Trophoblast cell (in vitro differentiated cells and primary cell): ENCODE results near the gene NCAM1.

Experiments used
- DNase-seq, 2 donors: peaks; one replicate each; pipeline ENCODE4 v3.0.0-alpha.2; 2016
- H2AFZ ChIP-seq: 2 replicates; pipeline ENCODE4 v1.6.1; 2013; ENCODE audit warnings: low read length, moderate library complexity, mild to moderate bottlenecking; ENCODE audit not compliant: insufficient read depth, poor library complexity
- H2AK5ac ChIP-seq: 2 replicates; pipeline ENCODE4 v1.6.1; 2013; ENCODE audit warnings: mild to moderate bottlenecking, low read length
- H2BK120ac ChIP-seq: 2 replicates; pipeline ENCODE4 v1.6.1; 2013; ENCODE audit warnings: low read length, mild to moderate bottlenecking, moderate library complexity; ENCODE audit not compliant: insufficient read depth, poor library complexity
- H2BK12ac ChIP-seq: 2 replicates; pipeline ENCODE4 v1.6.1; 2013; ENCODE audit warnings: mild to moderate bottlenecking, low read length, moderate library complexity
- H2BK5ac ChIP-seq: 2 replicates; pipeline ENCODE4 v1.6.1; 2013; ENCODE audit warnings: low read length, low read depth, moderate library complexity, mild to moderate bottlenecking; ENCODE audit not compliant: poor library complexity
- H3K14ac ChIP-seq: 2 replicates; pipeline ENCODE4 v1.6.1; 2013; ENCODE audit warnings: mild to moderate bottlenecking, low read length
- H3K18ac ChIP-seq: 2 replicates; pipeline ENCODE4 v1.6.1; 2013; ENCODE audit warnings: mild to moderate bottlenecking, low read length
- H3K23ac ChIP-seq: 2 replicates; pipeline ENCODE4 v1.6.1; 2013; ENCODE audit warnings: low read length
- H3K27ac ChIP-seq: 2 replicates; pipeline ENCODE4 v1.5.1; 2013; ENCODE audit warnings: low read depth, mild to moderate bottlenecking, inconsistent platforms, low read length, moderate library complexity
- H3K27me3 ChIP-seq: 2 replicates; pipeline ENCODE4 v1.6.1; 2013; ENCODE audit warnings: inconsistent platforms, mild to moderate bottlenecking, low read length, moderate library complexity; ENCODE audit not compliant: insufficient read depth
- H3K36me3 ChIP-seq, 2 experiments: 1 replicate in 1 of 2; 2 replicates in 1 of 2; pipeline ENCODE4 v1.6.1; 2013; ENCODE audit warnings: low read length in 2 of 2, mild to moderate bottlenecking in 2 of 2, moderate library complexity in 1 of 2; ENCODE audit not compliant: insufficient read depth in 2 of 2, control insufficient read depth in 1 of 2
- H3K4ac ChIP-seq: 2 replicates; pipeline ENCODE4 v1.6.1; 2013; ENCODE audit warnings: low read depth, mild to moderate bottlenecking, low read length, moderate library complexity
- H3K4me1 ChIP-seq, 2 experiments: 1 replicate in 1 of 2; 2 replicates in 1 of 2; pipeline ENCODE4 v1.6.1; 2013; ENCODE audit warnings: low read length in 2 of 2, mild to moderate bottlenecking in 2 of 2, moderate library complexity in 1 of 2; ENCODE audit not compliant: insufficient read depth in 2 of 2, control insufficient read depth in 1 of 2
- H3K4me2 ChIP-seq: 2 replicates; pipeline ENCODE4 v1.6.1; 2013; ENCODE audit warnings: inconsistent platforms, mild to moderate bottlenecking, low read length, moderate library complexity
- H3K4me3 ChIP-seq: 2 replicates; pipeline ENCODE4 v1.5.1; 2013; ENCODE audit warnings: mild to moderate bottlenecking, low read depth, low read length, inconsistent platforms
- H3K79me1 ChIP-seq: one replicate; pipeline ENCODE4 v1.6.1; 2013; ENCODE audit warnings: low read length
- H3K79me2 ChIP-seq: 2 replicates; pipeline ENCODE4 v1.6.1; 2013; ENCODE audit warnings: low read length, mild to moderate bottlenecking; ENCODE audit not compliant: control insufficient read depth, insufficient read depth, poor library complexity
- H3K9ac ChIP-seq: 2 replicates; pipeline ENCODE4 v1.6.1; 2013; ENCODE audit warnings: mild to moderate bottlenecking, low read length
- H3K9me3 ChIP-seq: 2 replicates; pipeline ENCODE4 v1.6.1; 2013; ENCODE audit warnings: low read depth, mild to moderate bottlenecking, control low read depth, inconsistent platforms, low read length; ENCODE audit not compliant: insufficient read depth
- H4K12ac ChIP-seq: 2 replicates; pipeline ENCODE4 v1.6.1; 2013; ENCODE audit warnings: low read depth, mild to moderate bottlenecking, low read length, moderate library complexity
- H4K8ac ChIP-seq: 2 replicates; pipeline ENCODE4 v1.6.1; 2013; ENCODE audit warnings: low read depth, mild to moderate bottlenecking, low read length, moderate library complexity
- H4K91ac ChIP-seq: one replicate; pipeline ENCODE4 v1.6.1; 2013; ENCODE audit warnings: low read depth, mild to moderate bottlenecking, low read length, moderate library complexity
- WGBS: extraction: QIAGEN DNeasy Blood & Tissue Kit; methylation state at CpG from one replicate; pipeline ENCODE4 v1.1.7; 2013; ENCODE audit warnings: missing lambda C conversion rate; ENCODE audit not compliant: insufficient read length, insufficient coverage; ENCODE audit errors: extremely low coverage; 5-methylcytosine and 5-hydroxymethylcytosine counted together

NCAM1 gene

GRCh38 chr11:112975051-112975450, 13.8 kb downstream of the NCAM1 start:
- Histone ChIP-seq H2BK120ac (no peak overlapping the region), H2BK12ac (no peak overlapping the region), H3K4me1 (no peaks in the 10 kb centered on the region), H3K14ac (no peak overlapping the region), H2AFZ (no peak overlapping the region), H4K12ac (no peak overlapping the region), H3K4ac (no peak overlapping the region), H3K9me3 (no peaks in the 10 kb centered on the region), H3K27ac (no peak overlapping the region), H4K8ac (no peak overlapping the region), H3K79me1 (no peaks in the 10 kb centered on the region), H3K36me3 (no peaks in the 10 kb centered on the region), H2AK5ac (no peak overlapping the region), H3K27me3 (no peaks in the 10 kb centered on the region), H3K23ac (no peak overlapping the region), H3K18ac (no peak overlapping the region), H3K9ac (no peak overlapping the region), H2BK5ac (no peak overlapping the region), H4K91ac (no peak overlapping the region), H3K79me2 (no peaks in the 10 kb centered on the region), H3K4me2 (no peak overlapping the region), H3K4me3 (no peak overlapping the region)
- no peak for DNase-seq
- no CpG with 5 or more reads among the region's 4 CpGs for WGBS

- no peaks in the 10 kb centered on the region for H3K27me3 ChIP-seq
- H3K23ac ChIP-seq: no peak overlapping the region
- H2BK5ac ChIP-seq: no peak overlapping the region
- H2BK12ac ChIP-seq: no peak overlapping the region
- H3K79me1 ChIP-seq: no peaks in the 10 kb centered on the region
- no peak overlapping the region for H3K18ac ChIP-seq
- no peak overlapping the region for H3K9ac ChIP-seq
- no peak overlapping the region for H3K4me3 ChIP-seq
- no peak overlapping the region for H2AFZ ChIP-seq
- H3K9me3 ChIP-seq: no peaks in the 10 kb centered on the region
- H4K12ac ChIP-seq: no peak overlapping the region
- no peak for DNase-seq
- no peak overlapping the region for H3K4me2 ChIP-seq
- no peak overlapping the region for H3K14ac ChIP-seq
- H3K4ac ChIP-seq: no peak overlapping the region
- no peak overlapping the region for H2AK5ac ChIP-seq
- no peaks in the 10 kb centered on the region for H3K4me1 ChIP-seq
- no peak overlapping the region for H4K91ac ChIP-seq
- H3K36me3 ChIP-seq: no peaks in the 10 kb centered on the region
- H2BK120ac ChIP-seq: no peak overlapping the region
- no peak overlapping the region for H3K27ac ChIP-seq
- no peak overlapping the region for H4K8ac ChIP-seq
- WGBS: no CpG with 5 or more reads among the region's 2 CpGs
- H3K79me2 ChIP-seq: no peaks in the 10 kb centered on the region
Observed at GRCh38 chr11:112975493-112975892, 14.3 kb downstream of the NCAM1 start.

- H3K9me3 ChIP-seq: no peaks in the 10 kb centered on the region
- no peak overlapping the region for H4K91ac ChIP-seq
- no peak overlapping the region for H3K9ac ChIP-seq
- H2BK12ac ChIP-seq: no peak overlapping the region
- no peak overlapping the region for H3K18ac ChIP-seq
- H3K14ac ChIP-seq: no peak overlapping the region
- no peak overlapping the region for H2BK120ac ChIP-seq
- no peaks in the 10 kb centered on the region for H3K4me1 ChIP-seq
- no peak overlapping the region for H2AFZ ChIP-seq
- WGBS: no CpG with 5 or more reads among the region's 1 CpG
- H2BK5ac ChIP-seq: no peak overlapping the region
- H4K12ac ChIP-seq: no peak overlapping the region
- no peaks in the 10 kb centered on the region for H3K79me2 ChIP-seq
- no peak overlapping the region for H3K4me3 ChIP-seq
- DNase-seq: peak in 1 of 2 donors; percentile 15
- no peaks in the 10 kb centered on the region for H3K36me3 ChIP-seq
- no peak overlapping the region for H3K4ac ChIP-seq
- H3K27ac ChIP-seq: no peak overlapping the region
- no peak overlapping the region for H4K8ac ChIP-seq
- H3K79me1 ChIP-seq: no peaks in the 10 kb centered on the region
- H2AK5ac ChIP-seq: no peak overlapping the region
- H3K23ac ChIP-seq: no peak overlapping the region
- H3K27me3 ChIP-seq: no peaks in the 10 kb centered on the region
- no peak overlapping the region for H3K4me2 ChIP-seq
Observed at GRCh38 chr11:112977755-112978154, 16.5 kb downstream of the NCAM1 start.

- Histone ChIP-seq H3K18ac (no peak overlapping the region), H3K4me3 (no peak overlapping the region), H2BK5ac (no peak overlapping the region), H3K4ac (no peak overlapping the region), H2AFZ (no peak overlapping the region), H3K27me3 (no peaks in the 10 kb centered on the region), H3K27ac (no peak overlapping the region), H3K9me3 (no peaks in the 10 kb centered on the region), H3K4me1 (no peaks in the 10 kb centered on the region), H3K9ac (no peak overlapping the region), H3K79me1 (no peaks in the 10 kb centered on the region), H3K36me3 (no peaks in the 10 kb centered on the region), H3K4me2 (no peak overlapping the region), H3K79me2 (no peaks in the 10 kb centered on the region), H3K23ac (no peak overlapping the region), H3K14ac (no peak overlapping the region), H4K91ac (no peak overlapping the region), H4K8ac (no peak overlapping the region), H4K12ac (no peak overlapping the region), H2BK120ac (no peak overlapping the region), H2BK12ac (no peak overlapping the region), H2AK5ac (no peak overlapping the region)
- DNase-seq: no peak
- no CpG with 5 or more reads among the region's 1 CpG for WGBS
Observed at GRCh38 chr11:112983887-112984286, 22.7 kb downstream of the NCAM1 start.
